ENCODE data around the gene YWHAE. TPM values are rescaled to one million over a fixed set of nuclear protein-coding genes. Genes with fewer than 3 reads are reported as not detected.

Gene YWHAE
- total RNA-seq: 476 and 489 TPM in 2 replicates

DNA sequence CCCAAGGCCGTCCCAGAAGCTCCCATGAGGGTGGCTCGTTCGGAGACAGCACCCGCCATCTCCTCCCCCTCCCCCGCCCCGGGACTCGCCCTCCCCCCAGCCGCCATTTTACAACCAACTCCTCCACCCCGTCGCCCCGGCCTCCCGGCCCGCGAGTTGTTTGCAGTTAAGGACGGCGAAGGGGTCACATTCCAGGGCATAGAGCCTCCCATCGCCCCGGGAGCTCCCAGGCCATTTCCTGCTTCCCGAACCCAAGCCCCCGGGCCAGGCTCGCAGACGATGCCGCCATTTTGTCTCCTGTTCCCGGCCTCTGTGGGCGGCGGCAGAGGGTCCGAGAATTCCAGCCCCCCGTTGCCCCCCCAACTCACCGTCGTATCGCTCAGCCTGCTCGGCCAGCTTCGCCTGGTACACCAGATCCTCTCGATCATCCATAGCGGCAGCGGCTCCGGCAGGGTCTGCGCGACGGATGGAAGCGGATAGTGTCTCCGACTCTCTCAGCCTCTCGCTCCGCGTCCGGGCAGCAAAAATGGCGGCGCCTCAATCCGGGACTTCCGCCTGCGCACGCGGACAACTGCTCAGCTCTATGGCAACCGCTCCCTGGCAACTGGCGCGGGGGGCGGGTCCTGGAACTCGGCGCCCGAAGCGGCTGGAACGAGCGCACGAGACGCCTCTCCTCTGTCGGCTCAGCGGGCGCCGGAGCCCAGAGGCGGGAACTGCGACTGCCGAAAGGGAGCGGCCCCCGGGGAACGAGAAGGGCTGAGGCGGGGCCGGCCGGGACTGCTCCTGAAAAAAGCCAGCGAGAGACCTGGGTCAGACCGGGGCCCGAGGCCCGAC is at the start of gene YWHAE:
TSS of gene YWHAE (minus strand) at position 544 of the 834 bp plus-strand sequence. CDS start at position 432, 112 bp downstream.

Small RNAs within 50 kb of the gene (small RNA-seq; reads per million reads assigned to genes)
- gene AC032044.2: not detected

Other genes with a start within 250 kb of the YWHAE start
- gene ABR, start 220.2 kb downstream of the YWHAE start, total RNA-seq: 86.0 and 99.7 TPM in 2 replicates
- not detected in 2 replicates for gene BHLHA9, start 129.8 kb downstream of the YWHAE start, total RNA-seq
- not detected in 2 replicates for gene TRARG1, start 120.6 kb downstream of the YWHAE start, total RNA-seq
- 84.1 and 97.6 TPM in 2 replicates for gene CRK, start 56.0 kb upstream of the YWHAE start, total RNA-seq
- 107 and 128 TPM in 2 replicates for gene MYO1C, start 92.5 kb upstream of the YWHAE start, total RNA-seq
- 15.6 and 22.0 TPM in 2 replicates for gene INPP5K, start 116.4 kb upstream of the YWHAE start, total RNA-seq
- 16.2 and 18.7 TPM in 2 replicates for gene PITPNA, start 162.6 kb upstream of the YWHAE start, total RNA-seq
- gene SLC43A2, start 228.6 kb upstream of the YWHAE start, total RNA-seq: 2.2 and 3.3 TPM in 2 replicates
- gene SCARF1, start 245.5 kb upstream of the YWHAE start, total RNA-seq: 0.20 TPM in 1 of 2 replicates, not detected in the other
- 4.0 and 6.1 TPM in 2 replicates for gene RILP, start 249.6 kb upstream of the YWHAE start, total RNA-seq

Measured in subcutaneous preadipocyte (primary cell).